ENCODE results near the gene PSD2. TPM values are rescaled to one million over a fixed set of nuclear protein-coding genes. Genes with fewer than 3 reads are reported as not detected.

The PSD2 gene
- total RNA-seq, 4 donors from 2014 or later, result under 0.01 to 0.17 (median 0.13) TPM; not detected in 1

DNA sequence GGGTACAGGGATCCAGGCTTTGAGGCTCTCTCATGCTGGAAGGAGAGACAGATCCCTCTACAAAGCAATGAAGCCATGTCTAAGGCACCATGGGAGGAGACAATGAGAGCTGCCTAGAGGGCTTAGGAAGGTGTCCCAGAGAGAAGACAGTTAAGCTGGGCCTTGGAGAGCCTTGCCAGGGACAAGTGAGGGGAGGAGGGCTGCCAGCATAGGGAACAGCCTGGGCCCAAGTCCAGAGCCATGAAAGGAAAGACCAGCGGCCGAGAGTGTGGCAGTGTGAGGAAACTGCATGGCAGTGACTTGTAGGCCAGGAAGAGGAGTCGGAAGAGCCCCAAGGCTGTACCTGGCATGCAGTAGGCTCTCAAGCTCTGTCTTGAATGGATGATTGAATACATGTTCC, 88.5 kb downstream of the PSD2 start:
- peaks cover 22 to 46% (median 40%) of the 10 kb centered on the region in 4 donors for H3K4me1 ChIP-seq
- H3K27ac ChIP-seq (replicated peaks in 1 of 4), result no peak overlapping the region

GRCh38 chr5:139884734-139885133, 89.1 kb downstream of the PSD2 start:
- WGBS, result 80% methylated on average over 3 of the region's 3 CpGs

More for the DNA sequence above, 88.5 kb downstream of the PSD2 start:
- Histone ChIP-seq H3K36me3 (peaks cover 0 to 16% (median 8%) of the 10 kb centered on the region in 4 donors), H3K9me3 (no peaks in the 10 kb centered on the region), H3K4me3 (no peak overlapping the region), H3K27me3 (no peaks in the 10 kb centered on the region)
- intact Hi-C loops (cut with DNase I), result no loop called here
- TF ChIP-seq POLR2AphosphoS5 (IDR thresholded peaks at IDR 0.05) (no peak), EP300 (IDR thresholded peaks at IDR 0.05) (no peak), POLR2A (IDR thresholded peaks at IDR 0.05; ENCODE audit: low read depth) (no peak), CTCF (IDR thresholded peaks at IDR 0.05) (no peak)
- 68% methylated on average over 3 of the region's 3 CpGs for WGBS
- DNase-seq (ENCODE audit: extremely low spot score), result no peak

DNA sequence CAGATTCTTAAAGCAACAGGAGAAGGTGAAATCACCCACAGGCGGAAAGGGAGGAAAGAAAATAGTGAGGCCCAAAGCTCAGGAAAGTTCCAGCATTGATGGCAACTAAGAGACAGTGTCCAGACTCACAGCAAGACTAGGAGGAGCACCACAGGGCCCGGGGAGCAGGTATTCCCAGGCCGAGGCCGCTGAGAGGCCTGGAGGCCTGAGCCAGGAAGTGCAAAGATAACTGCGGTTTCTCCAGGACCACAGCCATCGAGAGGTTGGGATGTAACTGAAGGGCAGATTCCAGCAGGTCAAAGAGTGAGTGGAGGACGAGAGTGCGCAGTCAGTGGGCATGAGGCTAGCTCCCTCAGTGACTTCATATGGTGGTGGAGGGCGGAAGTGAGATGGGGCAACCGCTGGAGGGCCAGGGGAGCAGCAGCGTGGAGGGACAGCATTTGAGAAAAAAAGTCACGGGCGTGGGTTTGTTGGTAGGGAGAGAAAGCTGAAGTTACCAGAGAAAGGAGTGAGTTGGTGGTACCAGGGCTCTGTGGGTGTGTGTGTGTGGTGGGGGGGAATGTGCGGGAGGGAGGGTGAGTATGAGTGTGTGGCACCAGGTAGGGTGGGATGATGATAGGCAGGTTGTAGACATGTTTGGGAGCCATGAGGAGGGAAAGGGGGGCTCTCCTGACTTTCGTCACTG, 89.7 kb downstream of the PSD2 start:
- 96% methylated on average over 15 of the region's 15 CpGs for WGBS
- Histone ChIP-seq H3K36me3 (peaks cover 0 to 16% (median 8%) of the 10 kb centered on the region in 4 donors), H3K4me1 (peaks cover 16 to 39% (median 32%) of the 10 kb centered on the region in 4 donors), H3K27me3 (no peaks in the 10 kb centered on the region), H3K27ac (replicated peaks in 1 of 4) (no peak overlapping the region), H3K9me3 (no peaks in the 10 kb centered on the region), H3K4me3 (no peak overlapping the region)
- no peak for DNase-seq (ENCODE audit: extremely low spot score)
- intact Hi-C loops (cut with DNase I), result no loop called here
- TF ChIP-seq POLR2AphosphoS5 (IDR thresholded peaks at IDR 0.05) (no peak), EP300 (IDR thresholded peaks at IDR 0.05) (no peak), CTCF (IDR thresholded peaks at IDR 0.05) (no peak), POLR2A (IDR thresholded peaks at IDR 0.05; ENCODE audit: low read depth) (no peak)

More at GRCh38 chr5:139884734-139885133, 89.1 kb downstream of the PSD2 start:
- no peaks in the 10 kb centered on the region for H3K27me3 ChIP-seq
- H3K36me3 ChIP-seq, result peaks cover 0 to 16% (median 8%) of the 10 kb centered on the region in 4 donors
- H3K4me1 ChIP-seq, result peaks cover 22 to 45% (median 37%) of the 10 kb centered on the region in 4 donors
- H3K9me3 ChIP-seq, result no peaks in the 10 kb centered on the region
- TF ChIP-seq POLR2A (IDR thresholded peaks at IDR 0.05; ENCODE audit: low read depth) (no peak), EP300 (IDR thresholded peaks at IDR 0.05) (no peak), POLR2AphosphoS5 (IDR thresholded peaks at IDR 0.05) (no peak), CTCF (IDR thresholded peaks at IDR 0.05) (no peak)
- DNase-seq (ENCODE audit: extremely low spot score), result no peak
- no peak overlapping the region for H3K27ac ChIP-seq (replicated peaks in 1 of 4)
- intact Hi-C loops (cut with DNase I), result no loop called here
- H3K4me3 ChIP-seq, result no peak overlapping the region

- peaks cover 12 to 34% (median 26%) of the 10 kb centered on the region in 4 donors for H3K4me1 ChIP-seq
- peaks cover 0 to 16% (median 8%) of the 10 kb centered on the region in 4 donors for H3K36me3 ChIP-seq
- WGBS, result 93% methylated on average over 4 of the region's 4 CpGs
- H3K27ac ChIP-seq (replicated peaks in 1 of 4), result no peak overlapping the region
- no peak for TF ChIP-seq CTCF (IDR thresholded peaks at IDR 0.05)
- no peak for TF ChIP-seq POLR2AphosphoS5 (IDR thresholded peaks at IDR 0.05)
- no peak for TF ChIP-seq EP300 (IDR thresholded peaks at IDR 0.05)
- TF ChIP-seq POLR2A (IDR thresholded peaks at IDR 0.05; ENCODE audit: low read depth), result no peak
- intact Hi-C loops (cut with DNase I), result no loop called here
- H3K27me3 ChIP-seq, result no peaks in the 10 kb centered on the region
- no peak for DNase-seq (ENCODE audit: extremely low spot score)
- no peak overlapping the region for H3K4me3 ChIP-seq
- H3K9me3 ChIP-seq, result no peaks in the 10 kb centered on the region
These were observed 90.2 kb downstream of the PSD2 start for GRCh38 chr5:139885857-139886208.

All from esophagus muscularis mucosa (tissue), 4 donors.